K562 (cell line): ENCODE results near the gene ADAP1. TPM values are rescaled to one million over a fixed set of nuclear protein-coding genes. Genes with fewer than 3 reads are reported as not detected.

Source experiments
- ATAC-seq: fragments of 200-7000 bp; cut with Tn5 transposase; 3 replicates; pipeline ENCODE4 v1.9.1; 2020; ENCODE audit warnings: moderate library complexity
- BruUV-seq: library from RNA; stranded (reverse); fragments of 400-500 nt; replicated peaks from 2 replicates; lab custom pipeline; 2021; lab: Mats Ljungman, UMichigan
- CTCF ChIA-PET: fragments of 300-600 bp; formaldehyde crosslinking; extraction: SDS; loops from one replicate; lab custom pipeline; 2021; ENCODE audit warnings: low intra/inter-chr PET ratio; lab: Yijun Ruan, JAX
- POLR2A ChIA-PET: fragments of 300-600, 350-650 bp; sonication (Branson Sonifier 250); formaldehyde crosslinking; extraction: SDS; loops from one replicate; lab custom pipeline; 2021; ENCODE audit warnings: antibody characterized with exemption, inconsistent platforms; lab: Yijun Ruan, JAX
- DNase-seq, 4 experiments: peaks; one replicate each; pipeline versions ENCODE4 v3.0.0 to v3.0.0-alpha.2; 2011 to 2018; ENCODE audit warnings: low spot score in 3 of 4, mixed read lengths in 3 of 4; ENCODE audit errors: extremely low read depth in 1 of 4
- FAIRE-seq: peaks from 2 replicates; lab custom pipeline; 2011; peaks lifted over from hg19 to GRCh38; lab: Jason Lieb, UNC
- H2AFZ ChIP-seq: 2 replicates; pipeline ENCODE4 v1.6.0; 2011; ENCODE audit warnings: low read depth, low read length, control low read depth, inconsistent platforms
- H3K27ac ChIP-seq: fragments of 200-600 bp; 3 replicates; pipeline ENCODE4 v1.8.0; 2011; ENCODE audit warnings: low read depth, mild to moderate bottlenecking, control low read depth, inconsistent platforms, low read length, moderate library complexity, mixed read lengths; ENCODE audit errors: extremely low read depth
- H3K27me3 ChIP-seq, 2 experiments: fragments of 300-600 bp in 1 of 2; 2 replicates in 1 of 2; 3 replicates in 1 of 2; pipeline versions ENCODE4 v1.6.0 to v1.8.0; 2011; ENCODE audit warnings: inconsistent platforms in 2 of 2, low read length in 2 of 2, mild to moderate bottlenecking in 1 of 2, mixed read lengths in 1 of 2, moderate library complexity in 1 of 2; ENCODE audit not compliant: control insufficient read depth in 2 of 2, insufficient read depth in 2 of 2
- H3K36me3 ChIP-seq: fragments of 300-600 bp; 3 replicates; pipeline ENCODE4 v1.8.0; 2011; ENCODE audit warnings: mild to moderate bottlenecking, low read length, inconsistent platforms; ENCODE audit not compliant: control insufficient read depth, insufficient read depth
- H3K4me1 ChIP-seq, 2 experiments: fragments of 200-600 bp in 1 of 2; replicated peaks in 1 of 2; 2 replicates in 1 of 2; 3 replicates in 1 of 2; pipeline versions ENCODE4 v1.5.1 to v1.8.0; 2011; ENCODE audit warnings: inconsistent platforms in 2 of 2, low read length in 2 of 2, mild to moderate bottlenecking in 1 of 2, mixed read lengths in 1 of 2, moderate library complexity in 1 of 2; ENCODE audit not compliant: control insufficient read depth in 2 of 2, insufficient read depth in 2 of 2
- H3K4me2 ChIP-seq: 2 replicates; pipeline ENCODE4 v1.6.1; 2011; ENCODE audit warnings: low read length, control low read depth, inconsistent platforms, mixed read lengths; ENCODE audit not compliant: insufficient read depth
- H3K4me3 ChIP-seq: fragments of 200-600 bp; sonication (generic), shearing (Covaris generic); 2 replicates; pipeline ENCODE4 v1.5.1; 2016; ENCODE audit warnings: control low read depth, inconsistent platforms
- H3K79me2 ChIP-seq: fragments of 200-600 bp; 3 replicates; pipeline ENCODE4 v1.8.0; 2011; ENCODE audit warnings: low read length, inconsistent platforms; ENCODE audit not compliant: control insufficient read depth, insufficient read depth
- H3K9ac ChIP-seq, 2 experiments: 2 replicates each; pipeline versions ENCODE4 v1.6.0 to v1.6.1; 2011; ENCODE audit warnings: low read depth in 2 of 2, low read length in 2 of 2, control low read depth in 1 of 2, inconsistent platforms in 1 of 2, mild to moderate bottlenecking in 1 of 2, mixed read lengths in 1 of 2; ENCODE audit not compliant: insufficient read depth in 1 of 2
- H3K9me1 ChIP-seq: one replicate; pipeline ENCODE4 v1.6.0; 2011; ENCODE audit warnings: inconsistent platforms, mild to moderate bottlenecking, low read length, moderate library complexity; ENCODE audit not compliant: control insufficient read depth, insufficient read depth
- H3K9me3 ChIP-seq: replicated peaks from 2 replicates; pipeline ENCODE4 v1.5.1; 2011; ENCODE audit warnings: low read depth, low read length, inconsistent platforms; ENCODE audit not compliant: control insufficient read depth, insufficient read depth
- H4K20me1 ChIP-seq: replicated peaks from 2 replicates; pipeline ENCODE4 v1.6.1; 2011; ENCODE audit warnings: low read length, inconsistent platforms, mixed read lengths; ENCODE audit not compliant: control insufficient read depth, insufficient read depth
- FOXA1 ChIP-seq: fragments of 450-650 bp; IDR thresholded peaks from 2 replicates; pipeline ENCODE4 v1.6.1; 2016; ENCODE audit warnings: mild to moderate bottlenecking, borderline replicate concordance
- KAT8 ChIP-seq: fragments of 450-650 bp; IDR thresholded peaks from 2 replicates; pipeline ENCODE4 v1.6.1; 2016; ENCODE audit warnings: low read depth, mild to moderate bottlenecking
- NR4A1 ChIP-seq, 2 experiments: fragments of 250-450 bp in 1 of 2; fragments of 450-650 bp in 1 of 2; sonication (Bioruptor Pico) in 1 of 2; IDR thresholded peaks; 2 replicates each; pipeline versions ENCODE4 v1.4.0 to v1.6.1; 2016 to 2020; ENCODE audit warnings: mild to moderate bottlenecking in 2 of 2, missing compliant biosample characterization in 1 of 2, missing genetic modification characterization in 1 of 2, moderate library complexity in 1 of 2
- RBBP5 ChIP-seq: fragments of 200-600 bp; sonication (generic); IDR thresholded peaks from 2 replicates; pipeline ENCODE4 v1.6.1; 2012; ENCODE audit warnings: borderline replicate concordance, mild to moderate bottlenecking, low read length, control low read depth, inconsistent platforms; ENCODE audit not compliant: insufficient read depth, poor library complexity, severe bottlenecking
- TEAD2 ChIP-seq: fragments of 450-650 bp; IDR thresholded peaks from 2 replicates; pipeline ENCODE4 v1.6.1; 2016; ENCODE audit warnings: missing genetic modification characterization, control low read depth, missing compliant biosample characterization
- WGBS: fragments of 100-300 bp; shearing (Covaris generic); methylation state at CpG from one replicate; pipeline ENCODE4 v1.1.6; 2016; ENCODE audit warnings: low coverage, mixed read lengths; ENCODE audit not compliant: insufficient coverage; ENCODE audit errors: missing lambda C conversion rate; 5-methylcytosine and 5-hydroxymethylcytosine counted together
- in situ Hi-C: fragments of 300-500 bp; cut with MboI; formaldehyde crosslinking; loops from 4 replicates; pipeline ENCODE4 v1.15.0; 2018; ENCODE audit warnings: inconsistent platforms, mixed read lengths
- intact Hi-C: fragments of 100-400 bp; cut with micrococcal nuclease; formaldehyde crosslinking; loops from 2 replicates; pipeline ENCODE4 v1.14.2; 2022
- polyA plus RNA-seq, 8 experiments: library from polyadenylated mRNA; depleted of rRNA in 4 of 8; stranded (reverse) in 5 of 8; unstranded in 3 of 8; fragments of >200 nt; fragmentation: Nextera tagmentation in 2 of 8; fragmentation: Illumina TruSeq in 1 of 8; extraction: Ambion mirVana in 2 of 8; extraction: Trizol in 1 of 8; gene quantifications; 2 replicates each; pipeline versions ENCODE4 v1.2.1 to v1.2.3, GENCODE V29; 2011 to 2014; ENCODE audit warnings: inconsistent platforms in 1 of 8, missing spikeins in 1 of 8
- total RNA-seq, 7 experiments: library from RNA; depleted of rRNA in 6 of 7; stranded (reverse); fragments of >200 nt in 6 of 7; fragmentation: Illumina TruSeq in 2 of 7; extraction: Trizol in 2 of 7; gene quantifications; 2 replicates each; pipeline versions ENCODE4 v1.2.1 to v1.2.3, GENCODE V29; 2011 to 2021; ENCODE audit warnings: low replicate concordance in 1 of 7
- TF ChIP-seq, protein P1 (sequence below): fragments of 150-350 bp; conservative IDR thresholded peaks from 2 replicates; pipeline ENCODE4 v1.6.1; 2014; ENCODE audit warnings: low read length

The ADAP1 gene
- total and polyA plus RNA-seq, 9 of the 15 experiments (the other 6 are each of a cell fraction or from before 2014, with no cell fraction given): 0.27 to 1.4 (median 0.52) TPM; not detected in 3

DNA sequence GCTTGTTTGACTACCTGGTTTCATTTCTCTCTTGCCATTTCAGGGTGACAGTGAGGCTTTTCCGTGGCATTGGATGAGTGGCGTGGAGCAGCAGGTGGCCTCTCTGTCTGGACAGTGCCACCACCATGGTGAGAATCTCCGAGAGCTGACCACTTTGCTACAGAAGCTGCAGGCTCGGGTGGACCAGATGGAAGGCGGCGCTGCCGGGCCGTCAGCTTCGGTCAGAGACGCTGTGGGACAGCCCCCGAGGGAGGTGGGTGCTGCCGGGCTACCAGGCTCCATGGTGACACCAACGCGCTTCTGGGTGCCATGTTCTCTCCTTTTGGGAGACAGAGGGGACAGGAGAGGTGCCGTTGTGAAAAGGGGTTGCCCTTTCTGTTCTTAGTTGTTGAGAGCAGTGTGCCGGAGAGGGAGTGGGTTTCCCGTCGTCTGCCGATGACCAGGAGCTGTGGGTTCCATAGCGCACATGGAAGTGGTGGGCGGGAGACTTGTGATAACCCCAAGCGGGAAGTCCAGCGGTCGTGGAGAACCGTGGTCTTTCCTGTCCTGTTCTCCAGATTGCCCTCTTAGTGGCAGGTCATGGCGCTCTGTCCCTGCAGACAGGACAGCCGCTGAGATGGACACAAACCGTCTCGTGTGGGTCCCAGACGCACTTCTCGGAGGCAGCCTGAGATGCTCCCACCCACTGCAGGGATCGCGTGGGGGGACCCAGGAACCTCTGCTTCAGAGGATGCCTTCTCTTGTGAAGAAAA is 100.9 kb downstream of the ADAP1 start (continued):
- TF ChIP-seq NR4A1 (CRISPR knock-in tag; IDR thresholded peaks at IDR 0.05) (no peak), NR4A1 (tag; IDR thresholded peaks at IDR 0.05) (no peak), KAT8 (no peak), RBBP5 (no peak), TEAD2 (tag) (no peak)

DNA sequence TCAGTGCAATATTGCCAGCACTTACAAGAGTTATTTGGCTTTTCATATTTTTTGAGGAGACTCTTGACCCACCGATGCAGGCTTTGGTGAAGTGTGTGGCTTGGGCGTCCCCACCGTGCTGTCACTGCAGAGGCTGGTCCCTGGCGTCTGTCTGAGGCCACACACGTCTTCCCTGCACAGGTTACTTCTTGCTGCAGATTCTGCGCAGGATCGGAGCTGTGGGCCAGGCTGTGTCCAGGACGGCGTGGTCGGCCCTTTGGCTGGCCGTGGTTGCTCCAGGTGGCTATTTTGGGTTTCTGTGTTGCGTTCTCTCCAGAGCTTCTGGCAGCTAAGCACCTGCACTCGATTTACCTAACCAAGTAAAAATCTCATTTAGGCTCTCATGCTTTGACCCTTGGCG is 103.3 kb downstream of the ADAP1 start:
- CTCF ChIA-PET: no interaction called here
- POLR2A ChIA-PET: interaction anchor here (0.6 to 1.7 kb wide), 2 partner anchors 11 to 56 kb away, joined by 3 to 4 read pairs; no protein-coding TSS in a partner anchor
- no peaks in the 10 kb centered on the region; the same call in 1 of the 2 replicates for H3K9me3 ChIP-seq
- in situ Hi-C loops: no loop called here
- H3K27ac ChIP-seq: no peak overlapping the region
- H3K27me3 ChIP-seq: no peaks in the 10 kb centered on the region
- no peak overlapping the region for H3K4me2 ChIP-seq
- intact Hi-C loops: no loop called here
- TF ChIP-seq, protein P1, sequence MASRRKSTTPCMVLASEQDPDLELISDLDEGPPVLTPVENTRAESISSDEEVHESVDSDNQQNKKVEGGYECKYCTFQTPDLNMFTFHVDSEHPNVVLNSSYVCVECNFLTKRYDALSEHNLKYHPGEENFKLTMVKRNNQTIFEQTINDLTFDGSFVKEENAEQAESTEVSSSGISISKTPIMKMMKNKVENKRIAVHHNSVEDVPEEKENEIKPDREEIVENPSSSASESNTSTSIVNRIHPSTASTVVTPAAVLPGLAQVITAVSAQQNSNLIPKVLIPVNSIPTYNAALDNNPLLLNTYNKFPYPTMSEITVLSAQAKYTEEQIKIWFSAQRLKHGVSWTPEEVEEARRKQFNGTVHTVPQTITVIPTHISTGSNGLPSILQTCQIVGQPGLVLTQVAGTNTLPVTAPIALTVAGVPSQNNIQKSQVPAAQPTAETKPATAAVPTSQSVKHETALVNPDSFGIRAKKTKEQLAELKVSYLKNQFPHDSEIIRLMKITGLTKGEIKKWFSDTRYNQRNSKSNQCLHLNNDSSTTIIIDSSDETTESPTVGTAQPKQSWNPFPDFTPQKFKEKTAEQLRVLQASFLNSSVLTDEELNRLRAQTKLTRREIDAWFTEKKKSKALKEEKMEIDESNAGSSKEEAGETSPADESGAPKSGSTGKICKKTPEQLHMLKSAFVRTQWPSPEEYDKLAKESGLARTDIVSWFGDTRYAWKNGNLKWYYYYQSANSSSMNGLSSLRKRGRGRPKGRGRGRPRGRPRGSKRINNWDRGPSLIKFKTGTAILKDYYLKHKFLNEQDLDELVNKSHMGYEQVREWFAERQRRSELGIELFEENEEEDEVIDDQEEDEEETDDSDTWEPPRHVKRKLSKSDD: no peak
- no peak for TF ChIP-seq FOXA1
- H2AFZ ChIP-seq: no peak overlapping the region
- H3K9ac ChIP-seq: no peak overlapping the region
- ATAC-seq (no peak), FAIRE-seq (no peak), DNase-seq (no peak)
- peaks cover 0 to 5% of the 10 kb centered on the region in 2 experiments; a peak in 1 of 5 replicates for H3K4me1 ChIP-seq
- H3K4me3 ChIP-seq: no peak overlapping the region
- H3K79me2 ChIP-seq: no peaks in the 10 kb centered on the region
- BruUV-seq: no TSS peak
- H3K36me3 ChIP-seq: peaks cover 76% of the 10 kb centered on the region
- no peaks in the 10 kb centered on the region for H3K9me1 ChIP-seq
- no peaks in the 10 kb centered on the region for H4K20me1 ChIP-seq
- 86% methylated on average over 13 of the region's 14 CpGs for WGBS
